KOPT-K1 (cell line): Measurements from ENCODE around the gene SLCO1A2.

ENCODE experiments used
- H3K27ac ChIP-seq: fragments of 200-600 bp; sonication (generic); 2 replicates; pipeline ENCODE4 v1.5.1; 2016; ENCODE audit warnings: antibody characterized with exemption, mild to moderate bottlenecking, low read depth, low read length; ENCODE audit not compliant: poor library complexity, severe bottlenecking
- H3K36me3 ChIP-seq: fragments of 200-600 bp; sonication (generic); 2 replicates; pipeline ENCODE4 v1.5.1; 2017; ENCODE audit warnings: antibody characterized with exemption, mild to moderate bottlenecking, low read length, moderate library complexity; ENCODE audit not compliant: insufficient read depth
- H3K9me3 ChIP-seq: fragments of 200-600 bp; sonication (generic); 2 replicates; pipeline ENCODE4 v1.5.1; 2017; ENCODE audit warnings: antibody characterized with exemption, low read length, mild to moderate bottlenecking; ENCODE audit not compliant: insufficient read depth, poor library complexity, severe bottlenecking

SLCO1A2 gene

GRCh38 chr12:21341769-21342168, 7.1 kb upstream of the SLCO1A2 start:
- H3K9me3 ChIP-seq, result no peaks in the 10 kb centered on the region
- no peaks in the 10 kb centered on the region for H3K36me3 ChIP-seq
- H3K27ac ChIP-seq, result no peak overlapping the region

- Histone ChIP-seq H3K27ac (no peak overlapping the region), H3K9me3 (no peaks in the 10 kb centered on the region), H3K36me3 (no peaks in the 10 kb centered on the region)
Observed at GRCh38 chr12:21340403-21340802, 5.7 kb upstream of the SLCO1A2 start.

- H3K27ac ChIP-seq, result no peak overlapping the region
- no peaks in the 10 kb centered on the region for H3K36me3 ChIP-seq
- H3K9me3 ChIP-seq, result no peaks in the 10 kb centered on the region
Observed at GRCh38 chr12:21339921-21340320, 5.2 kb upstream of the SLCO1A2 start.

GRCh38 chr12:21337959-21338744, 3.4 kb upstream of the SLCO1A2 start:
- no peaks in the 10 kb centered on the region for H3K36me3 ChIP-seq
- no peaks in the 10 kb centered on the region for H3K9me3 ChIP-seq
- H3K27ac ChIP-seq, result no peak overlapping the region

GRCh38 chr12:21337453-21337852, 2.7 kb upstream of the SLCO1A2 start:
- Histone ChIP-seq H3K36me3 (no peaks in the 10 kb centered on the region), H3K9me3 (no peaks in the 10 kb centered on the region), H3K27ac (no peak overlapping the region)

GRCh38 chr12:21336656-21337055, 1.9 kb upstream of the SLCO1A2 start:
- Histone ChIP-seq H3K27ac (no peak overlapping the region), H3K9me3 (peaks cover 4% of the 10 kb centered on the region), H3K36me3 (no peaks in the 10 kb centered on the region)

GRCh38 chr12:21330682-21331253, 3.9 kb downstream of the SLCO1A2 start:
- no peaks in the 10 kb centered on the region for H3K36me3 ChIP-seq
- peaks cover 33% of the 10 kb centered on the region for H3K9me3 ChIP-seq
- H3K27ac ChIP-seq, result no peak overlapping the region

GRCh38 chr12:21328578-21328977, 6.1 kb downstream of the SLCO1A2 start:
- Histone ChIP-seq H3K36me3 (no peaks in the 10 kb centered on the region), H3K9me3 (peaks cover 33% of the 10 kb centered on the region), H3K27ac (no peak overlapping the region)

GRCh38 chr12:21324551-21324950, 10.2 kb downstream of the SLCO1A2 start:
- H3K9me3 ChIP-seq, result peaks cover 13% of the 10 kb centered on the region
- no peak overlapping the region for H3K27ac ChIP-seq

GRCh38 chr12:21323736-21324135, 11.0 kb downstream of the SLCO1A2 start:
- Histone ChIP-seq H3K27ac (no peak overlapping the region), H3K36me3 (no peaks in the 10 kb centered on the region), H3K9me3 (peaks cover 6% of the 10 kb centered on the region)

More at GRCh38 chr12:21324551-21324950, 10.2 kb downstream of the SLCO1A2 start:
- no peaks in the 10 kb centered on the region for H3K36me3 ChIP-seq

GRCh38 chr12:21308785-21309184, 25.9 kb downstream of the SLCO1A2 start:
- Histone ChIP-seq H3K9me3 (no peaks in the 10 kb centered on the region), H3K27ac (no peak overlapping the region), H3K36me3 (no peaks in the 10 kb centered on the region)

- Histone ChIP-seq H3K9me3 (no peaks in the 10 kb centered on the region), H3K36me3 (no peaks in the 10 kb centered on the region), H3K27ac (no peak overlapping the region)
Observed at GRCh38 chr12:21305661-21306060, 29.1 kb downstream of the SLCO1A2 start.

GRCh38 chr12:21300632-21301031, 34.1 kb downstream of the SLCO1A2 start:
- H3K27ac ChIP-seq, result no peak overlapping the region
- no peaks in the 10 kb centered on the region for H3K9me3 ChIP-seq
- no peaks in the 10 kb centered on the region for H3K36me3 ChIP-seq

- no peaks in the 10 kb centered on the region for H3K9me3 ChIP-seq
Observed at GRCh38 chr12:21296751-21297406, 37.8 kb downstream of the SLCO1A2 start.

GRCh38 chr12:21296348-21296747, 38.4 kb downstream of the SLCO1A2 start:
- Histone ChIP-seq H3K36me3 (no peaks in the 10 kb centered on the region), H3K9me3 (no peaks in the 10 kb centered on the region), H3K27ac (no peak overlapping the region)

More at GRCh38 chr12:21296751-21297406, 37.8 kb downstream of the SLCO1A2 start:
- Histone ChIP-seq H3K36me3 (no peaks in the 10 kb centered on the region), H3K27ac (no peak overlapping the region)
